ENCODE results near the gene GATA1. TPM values are rescaled to one million over a fixed set of nuclear protein-coding genes. Genes with fewer than 3 reads are reported as not detected.

Gene GATA1
- total RNA-seq, 5 donors from 2014 or later (not counting 1 experiment from before 2014, with no cell fraction given): 0.23 to 0.64 (median 0.43) TPM

DNA sequence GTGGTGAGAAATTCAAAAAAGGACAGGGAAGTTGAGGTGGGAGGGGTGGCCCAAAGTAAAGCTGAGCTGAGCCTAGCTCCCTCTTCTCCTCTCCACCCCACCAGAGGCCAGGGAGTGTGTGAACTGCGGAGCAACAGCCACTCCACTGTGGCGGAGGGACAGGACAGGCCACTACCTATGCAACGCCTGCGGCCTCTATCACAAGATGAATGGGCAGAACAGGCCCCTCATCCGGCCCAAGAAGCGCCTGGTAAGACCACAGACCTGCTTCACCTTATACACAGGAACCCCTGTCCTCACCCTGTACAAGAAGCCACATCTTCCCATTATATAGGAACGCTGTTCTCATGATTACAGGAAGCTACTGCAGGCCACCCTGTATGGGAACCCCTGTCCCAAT is 5.8 kb downstream of the GATA1 start:
- Histone ChIP-seq H3K9me3 (no peaks in the 10 kb centered on the region), H3K4me1 (ENCODE audit: control insufficient read depth in 1 of 2, extremely low read depth in 1 of 2, insufficient read depth in 2 of 2, low read length in 2 of 2) (peaks cover 0 to 6% of the 10 kb centered on the region in 2 experiments), H3K4me3 (ENCODE audit: control insufficient read depth in 1 of 2, extremely low read depth in 1 of 2, low read length in 1 of 2) (no peak overlapping the region), H3K36me3 (ENCODE audit: control insufficient read depth in 2 of 2, extremely low read depth in 1 of 2, insufficient read depth in 1 of 2, low read length in 1 of 2) (no peaks in the 10 kb centered on the region), H3K27ac (ENCODE audit: low read length) (no peak overlapping the region), H3K27me3 (replicated peaks in 1 of 2; ENCODE audit: control insufficient read depth in 2 of 2, extremely low read depth in 1 of 2, insufficient read depth in 2 of 2, low read length in 1 of 2) (no peaks in the 10 kb centered on the region)
- CTCF ChIA-PET: no interaction called here
- peaks cover 6 to 15% (median 15%) of the 10 kb centered on the region in 3 donors for H3K4me1 Mint-ChIP-seq
- POLR2A ChIA-PET: no interaction called here
- WGBS (ENCODE audit: insufficient coverage): no CpG with 5 or more reads among the region's 7 CpGs
- no peak overlapping the region for H3K27ac Mint-ChIP-seq
- H3K4me3 Mint-ChIP-seq: no peak overlapping the region
- H3K36me3 Mint-ChIP-seq: no peaks in the 10 kb centered on the region
- no peaks in the 10 kb centered on the region for H3K9me3 Mint-ChIP-seq
- ATAC-seq (replicated peaks in 1 of 4) (no peak), DNase-seq (no peak)
- peaks cover 0 to 25% of the 10 kb centered on the region in 2 donors for H3K27me3 Mint-ChIP-seq

DNA sequence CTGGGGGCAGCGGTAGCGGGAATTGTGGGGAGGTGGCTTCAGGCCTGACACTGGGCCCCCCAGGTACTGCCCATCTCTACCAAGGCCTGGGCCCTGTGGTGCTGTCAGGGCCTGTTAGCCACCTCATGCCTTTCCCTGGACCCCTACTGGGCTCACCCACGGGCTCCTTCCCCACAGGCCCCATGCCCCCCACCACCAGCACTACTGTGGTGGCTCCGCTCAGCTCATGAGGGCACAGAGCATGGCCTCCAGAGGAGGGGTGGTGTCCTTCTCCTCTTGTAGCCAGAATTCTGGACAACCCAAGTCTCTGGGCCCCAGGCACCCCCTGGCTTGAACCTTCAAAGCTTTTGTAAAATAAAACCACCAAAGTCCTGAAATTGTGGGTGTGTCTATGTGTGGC is 7.5 kb downstream of the GATA1 start:
- Mint-ChIP-seq H3K4me1 (peaks cover 6 to 13% (median 9%) of the 10 kb centered on the region in 3 donors), H3K27me3 (peaks cover 0 to 16% of the 10 kb centered on the region in 2 donors), H3K9me3 (no peaks in the 10 kb centered on the region), H3K27ac (no peak overlapping the region), H3K4me3 (no peak overlapping the region), H3K36me3 (no peaks in the 10 kb centered on the region)
- no peak for DNase-seq
- ChIA-PET CTCF (no interaction called here), POLR2A (no interaction called here)
- no CpG with 5 or more reads among the region's 4 CpGs for WGBS (ENCODE audit: insufficient coverage)
- H3K9me3 ChIP-seq: no peaks in the 10 kb centered on the region
- H3K36me3 ChIP-seq (ENCODE audit: control insufficient read depth in 2 of 2, extremely low read depth in 1 of 2, insufficient read depth in 1 of 2, low read length in 1 of 2): no peaks in the 10 kb centered on the region
- no peak for ATAC-seq (replicated peaks in 1 of 4)
- H3K4me3 ChIP-seq (ENCODE audit: control insufficient read depth in 1 of 2, extremely low read depth in 1 of 2, low read length in 1 of 2): no peak overlapping the region
- no peak overlapping the region for H3K27ac ChIP-seq (ENCODE audit: low read length)
- peaks cover 0 to 6% of the 10 kb centered on the region in 2 experiments for H3K4me1 ChIP-seq (ENCODE audit: control insufficient read depth in 1 of 2, extremely low read depth in 1 of 2, insufficient read depth in 2 of 2, low read length in 2 of 2)
- no peaks in the 10 kb centered on the region for H3K27me3 ChIP-seq (replicated peaks in 1 of 2; ENCODE audit: control insufficient read depth in 2 of 2, extremely low read depth in 1 of 2, insufficient read depth in 2 of 2, low read length in 1 of 2)

DNA sequence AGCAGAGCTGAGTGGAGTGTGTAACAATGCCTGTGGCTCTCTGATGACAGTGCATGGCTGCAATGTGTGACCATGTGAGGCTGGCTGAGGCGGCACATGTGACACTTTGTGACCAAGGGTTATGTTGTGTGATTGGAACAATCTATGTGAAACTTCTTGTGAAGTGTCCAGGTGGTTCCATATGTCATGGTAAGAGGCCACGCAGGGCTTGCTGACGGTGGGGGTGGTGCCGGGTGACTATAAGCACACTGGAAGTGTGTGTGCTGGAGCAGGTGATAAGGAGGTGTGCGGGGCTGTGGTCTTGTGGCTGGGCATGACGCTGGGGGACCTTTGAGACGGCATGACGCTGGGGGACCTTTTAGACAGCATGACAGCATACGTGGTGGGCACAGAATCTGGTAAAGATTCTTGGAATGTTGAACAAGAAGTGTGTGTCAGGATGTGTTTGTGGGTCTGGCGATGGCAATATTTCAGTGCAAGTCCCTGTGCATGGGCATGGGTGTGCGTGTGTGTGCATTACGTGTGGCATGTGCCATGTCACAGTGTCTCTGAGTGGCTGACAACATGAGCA is 8.0 kb downstream of the GATA1 start:
- Histone ChIP-seq H3K4me1 (ENCODE audit: control insufficient read depth in 1 of 2, extremely low read depth in 1 of 2, insufficient read depth in 2 of 2, low read length in 2 of 2) (peaks cover 0 to 5% of the 10 kb centered on the region in 2 experiments), H3K27me3 (replicated peaks in 1 of 2; ENCODE audit: control insufficient read depth in 2 of 2, extremely low read depth in 1 of 2, insufficient read depth in 2 of 2, low read length in 1 of 2) (no peaks in the 10 kb centered on the region), H3K4me3 (ENCODE audit: control insufficient read depth in 1 of 2, extremely low read depth in 1 of 2, low read length in 1 of 2) (no peak overlapping the region), H3K27ac (ENCODE audit: low read length) (no peak overlapping the region), H3K9me3 (no peaks in the 10 kb centered on the region), H3K36me3 (ENCODE audit: control insufficient read depth in 2 of 2, extremely low read depth in 1 of 2, insufficient read depth in 1 of 2, low read length in 1 of 2) (no peaks in the 10 kb centered on the region)
- ChIA-PET CTCF (no interaction called here), POLR2A (interaction anchor here in 1 of 2 donors (0.6 kb wide), 1 partner anchor 97 kb away, joined by 3 read pairs; no protein-coding TSS in a partner anchor)
- H3K9me3 Mint-ChIP-seq: no peaks in the 10 kb centered on the region
- no peak for DNase-seq
- H3K27me3 Mint-ChIP-seq: peaks cover 0 to 16% of the 10 kb centered on the region in 2 donors
- H3K27ac Mint-ChIP-seq: no peak overlapping the region
- no peaks in the 10 kb centered on the region for H3K36me3 Mint-ChIP-seq
- no peak for ATAC-seq (replicated peaks in 1 of 4)
- 87% methylated on average over 6 of the region's 12 CpGs for WGBS (ENCODE audit: insufficient coverage)
- no peak overlapping the region for H3K4me3 Mint-ChIP-seq
- peaks cover 4 to 8% (median 6%) of the 10 kb centered on the region in 3 donors for H3K4me1 Mint-ChIP-seq

DNA sequence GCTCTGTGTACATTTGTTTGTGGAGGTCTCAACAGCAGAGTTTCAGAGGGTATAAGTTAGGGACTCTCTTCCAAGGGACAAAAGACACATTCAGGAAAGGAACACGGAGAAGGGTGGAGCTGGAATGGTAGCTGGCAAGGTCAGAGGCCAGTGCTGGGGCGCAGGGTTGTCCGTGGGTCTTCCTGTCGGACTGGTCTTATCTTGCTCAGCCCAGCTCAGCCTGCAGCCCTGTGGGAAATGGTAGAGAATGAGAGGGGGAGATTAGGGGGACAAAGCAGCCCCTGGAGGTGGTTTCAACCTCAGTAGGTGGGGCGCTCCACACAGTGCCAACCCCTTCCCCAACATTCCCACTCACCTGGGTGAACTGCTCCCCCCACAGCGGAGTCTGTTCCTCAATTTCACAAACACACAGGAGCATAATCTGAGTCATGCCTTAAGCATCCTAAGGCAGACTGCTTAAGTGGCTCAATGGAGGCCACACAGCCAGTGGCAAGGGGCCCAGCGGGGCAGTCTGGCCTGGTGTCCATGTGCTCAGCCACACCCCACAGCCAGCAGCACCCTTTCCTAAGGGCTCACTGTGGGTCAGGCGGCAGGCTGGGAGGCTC is 8.6 kb downstream of the GATA1 start:
- Mint-ChIP-seq H3K4me3 (no peak overlapping the region), H3K9me3 (no peaks in the 10 kb centered on the region), H3K27me3 (peaks cover 0 to 16% of the 10 kb centered on the region in 2 donors), H3K27ac (no peak overlapping the region), H3K36me3 (no peaks in the 10 kb centered on the region), H3K4me1 (peaks cover 0 to 2% (median 0%) of the 10 kb centered on the region in 3 donors)
- ATAC-seq (replicated peaks in 1 of 4) (no peak), DNase-seq (no peak)
- no peaks in the 10 kb centered on the region for H3K4me1 ChIP-seq (ENCODE audit: control insufficient read depth in 1 of 2, extremely low read depth in 1 of 2, insufficient read depth in 2 of 2, low read length in 2 of 2)
- H3K27me3 ChIP-seq (replicated peaks in 1 of 2; ENCODE audit: control insufficient read depth in 2 of 2, extremely low read depth in 1 of 2, insufficient read depth in 2 of 2, low read length in 1 of 2): no peaks in the 10 kb centered on the region
- no peaks in the 10 kb centered on the region for H3K9me3 ChIP-seq
- WGBS (ENCODE audit: insufficient coverage): 40% methylated on average over 1 of the region's 8 CpGs
- CTCF ChIA-PET: no interaction called here
- no peak overlapping the region for H3K27ac ChIP-seq (ENCODE audit: low read length)
- POLR2A ChIA-PET: interaction anchor here in 1 of 2 donors (0.6 kb wide), 1 partner anchor 96 kb away, joined by 3 read pairs; no protein-coding TSS in a partner anchor
- H3K4me3 ChIP-seq (ENCODE audit: control insufficient read depth in 1 of 2, extremely low read depth in 1 of 2, low read length in 1 of 2): no peak overlapping the region
- H3K36me3 ChIP-seq (ENCODE audit: control insufficient read depth in 2 of 2, extremely low read depth in 1 of 2, insufficient read depth in 1 of 2, low read length in 1 of 2): no peaks in the 10 kb centered on the region

DNA sequence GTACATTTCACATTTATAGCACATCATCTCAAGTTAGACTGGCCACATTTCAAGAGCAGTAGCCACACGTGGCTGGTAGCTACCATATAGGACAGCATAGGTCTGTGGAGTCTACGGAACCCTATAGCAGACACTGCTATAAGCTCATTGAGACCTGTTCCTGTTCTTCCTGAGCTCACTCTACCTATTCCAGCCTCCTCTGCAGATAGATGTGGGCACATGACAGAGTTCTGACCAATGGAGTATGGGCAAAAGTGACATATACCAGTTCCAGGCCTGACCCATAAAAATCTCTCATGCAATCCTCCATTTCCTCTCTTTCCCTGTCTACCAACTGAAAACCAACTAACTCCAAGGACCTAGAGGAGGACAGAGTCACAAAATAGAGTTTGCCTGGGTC is 11.9 kb downstream of the GATA1 start:
- Histone ChIP-seq H3K4me1 (ENCODE audit: control insufficient read depth in 1 of 2, extremely low read depth in 1 of 2, insufficient read depth in 2 of 2, low read length in 2 of 2) (peaks cover 0 to 14% of the 10 kb centered on the region in 2 experiments), H3K27me3 (replicated peaks in 1 of 2; ENCODE audit: control insufficient read depth in 2 of 2, extremely low read depth in 1 of 2, insufficient read depth in 2 of 2, low read length in 1 of 2) (no peaks in the 10 kb centered on the region), H3K36me3 (ENCODE audit: control insufficient read depth in 2 of 2, extremely low read depth in 1 of 2, insufficient read depth in 1 of 2, low read length in 1 of 2) (no peaks in the 10 kb centered on the region), H3K9me3 (no peaks in the 10 kb centered on the region), H3K27ac (ENCODE audit: low read length) (no peak overlapping the region), H3K4me3 (ENCODE audit: control insufficient read depth in 1 of 2, extremely low read depth in 1 of 2, low read length in 1 of 2) (no peak overlapping the region)
- POLR2A ChIA-PET: no interaction called here
- no peak overlapping the region for H3K27ac Mint-ChIP-seq
- no peaks in the 10 kb centered on the region for H3K9me3 Mint-ChIP-seq
- H3K4me3 Mint-ChIP-seq: no peak overlapping the region
- no CpG with 5 or more reads among the region's 2 CpGs for WGBS (ENCODE audit: insufficient coverage)
- DNase-seq (no peak), ATAC-seq (replicated peaks in 1 of 4) (no peak)
- H3K27me3 Mint-ChIP-seq: peaks cover 0 to 10% of the 10 kb centered on the region in 2 donors
- H3K4me1 Mint-ChIP-seq: peaks cover 6 to 17% (median 15%) of the 10 kb centered on the region in 3 donors
- H3K36me3 Mint-ChIP-seq: no peaks in the 10 kb centered on the region
- CTCF ChIA-PET: interaction anchor here in 1 of 2 donors (0.6 kb wide), 1 partner anchor 1216 kb away, joined by 3 read pairs; no protein-coding TSS in a partner anchor

DNA sequence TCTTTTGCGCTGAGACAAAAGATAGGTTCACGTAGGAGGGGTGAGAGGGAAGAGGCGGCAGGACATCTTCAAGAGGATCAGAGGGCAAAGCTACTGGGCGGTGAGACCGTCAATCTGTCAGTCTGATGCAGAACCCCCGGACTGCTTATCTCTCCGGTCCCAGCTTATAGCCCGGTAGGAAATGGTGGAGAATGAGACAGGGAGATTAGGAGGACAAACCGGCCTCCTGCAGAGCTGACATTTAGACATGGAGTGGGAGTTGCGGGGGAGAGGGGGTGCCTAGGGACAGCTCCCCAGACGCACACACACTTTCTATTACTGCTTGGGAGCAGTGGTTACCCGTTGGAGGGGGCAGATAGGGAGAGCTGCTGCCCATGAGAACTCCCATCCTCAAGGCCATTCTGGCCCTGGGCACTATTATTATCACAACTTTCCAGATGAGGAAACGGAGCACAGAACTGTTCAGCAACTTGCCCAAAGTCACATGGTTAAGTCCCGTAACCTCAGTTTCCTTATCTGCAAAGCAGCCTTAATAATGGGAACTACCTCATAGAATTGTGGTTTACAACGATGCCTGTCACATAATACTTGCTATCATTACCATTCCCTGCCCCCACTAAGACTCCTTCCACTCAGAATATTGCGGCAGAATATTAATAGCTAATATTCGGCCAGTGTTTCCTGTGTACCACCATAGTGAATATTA is 14.3 kb downstream of the GATA1 start:
- H3K9me3 ChIP-seq: no peaks in the 10 kb centered on the region
- ATAC-seq (replicated peaks in 1 of 4) (no peak), DNase-seq (peak in 1 of 35 experiments; percentile 0)
- peaks cover 0 to 5% of the 10 kb centered on the region in 2 donors for H3K36me3 ChIP-seq (ENCODE audit: control insufficient read depth in 2 of 2, extremely low read depth in 1 of 2, insufficient read depth in 1 of 2, low read length in 1 of 2)
- peak overlapping the region; percentile 89 for H3K27ac ChIP-seq (ENCODE audit: low read length)
- H3K4me3 ChIP-seq (ENCODE audit: control insufficient read depth in 1 of 2, extremely low read depth in 1 of 2, low read length in 1 of 2): peak overlapping the region; percentile 68 to 93
- no peaks in the 10 kb centered on the region for H3K27me3 ChIP-seq (replicated peaks in 1 of 2; ENCODE audit: control insufficient read depth in 2 of 2, extremely low read depth in 1 of 2, insufficient read depth in 2 of 2, low read length in 1 of 2)
- peaks cover 0 to 14% of the 10 kb centered on the region in 2 experiments for H3K4me1 ChIP-seq (ENCODE audit: control insufficient read depth in 1 of 2, extremely low read depth in 1 of 2, insufficient read depth in 2 of 2, low read length in 2 of 2)
- 33% methylated on average over 3 of the region's 17 CpGs for WGBS (ENCODE audit: insufficient coverage)
- Mint-ChIP-seq H3K27ac (peak overlapping the region; percentile 92 to 97), H3K27me3 (peaks cover 0 to 18% of the 10 kb centered on the region in 2 donors), H3K4me1 (peaks cover 6 to 23% (median 15%) of the 10 kb centered on the region in 3 donors), H3K36me3 (peaks cover 11% of the 10 kb centered on the region), H3K4me3 (peak overlapping the region; percentile 92 to 93 (median 93)), H3K9me3 (no peaks in the 10 kb centered on the region)
- ChIA-PET POLR2A (interaction anchor here in 1 of 2 donors (0.9 kb wide), 1 partner anchor 97 kb away, joined by 4 read pairs; the partner anchor contains the start of genes PQBP1 and TIMM17B), CTCF (interaction anchor here in 1 of 2 donors (0.5 to 2.3 kb wide), 6 partner anchors 35 to 227 kb away, joined by 3 to 7 read pairs (median 4); partner anchors contain the start of gene RBM3)
